Karpas-422 (cell line): ENCODE data around the gene FABP6. TPM values are rescaled to one million over a fixed set of nuclear protein-coding genes. Genes with fewer than 3 reads are reported as not detected.

ENCODE experiments used
- DNase-seq: peaks from one replicate; pipeline ENCODE4 v3.0.0-alpha.2; 2015
- H2AFZ ChIP-seq: fragments of 200-600 bp; sonication (generic); 2 replicates; pipeline ENCODE4 v1.6.1; 2014; ENCODE audit warnings: antibody characterized with exemption, low read length, mixed read lengths
- H3K27ac ChIP-seq: fragments of 200-600 bp; sonication (generic); 2 replicates; pipeline ENCODE4 v1.5.1; 2014; ENCODE audit warnings: mild to moderate bottlenecking, low read length, moderate library complexity
- H3K27me3 ChIP-seq: fragments of 200-600 bp; sonication (generic); 2 replicates; pipeline ENCODE4 v1.6.1; 2014; ENCODE audit warnings: low read length, mixed read lengths
- H3K36me3 ChIP-seq: fragments of 200-600 bp; sonication (generic); 2 replicates; pipeline ENCODE4 v1.6.1; 2014; ENCODE audit warnings: low read length, mixed read lengths; ENCODE audit not compliant: insufficient read depth
- H3K4me1 ChIP-seq: fragments of 200-600 bp; sonication (generic); 2 replicates; pipeline ENCODE4 v1.6.1; 2014; ENCODE audit warnings: mild to moderate bottlenecking, low read length, mixed read lengths
- H3K4me2 ChIP-seq: fragments of 200-600 bp; sonication (generic); 2 replicates; pipeline ENCODE4 v1.6.1; 2014; ENCODE audit warnings: low read length, low read depth, mild to moderate bottlenecking; ENCODE audit not compliant: poor library complexity, severe bottlenecking
- H3K4me3 ChIP-seq: fragments of 200-600 bp; sonication (generic); 2 replicates; pipeline ENCODE4 v1.5.1; 2014; ENCODE audit warnings: mild to moderate bottlenecking, antibody characterized with exemption, low read length, mixed read lengths
- H3K79me2 ChIP-seq: fragments of 200-600 bp; sonication (generic); 2 replicates; pipeline ENCODE4 v1.6.1; 2014; ENCODE audit warnings: mild to moderate bottlenecking, low read length, mixed read lengths
- H3K9ac ChIP-seq: fragments of 200-600 bp; sonication (generic); 2 replicates; pipeline ENCODE4 v1.6.0; 2014; ENCODE audit warnings: low read length
- H3K9me2 ChIP-seq: fragments of 200-600 bp; sonication (generic), shearing (Covaris generic); replicated peaks from 2 replicates; pipeline ENCODE4 v1.6.0; 2014; ENCODE audit warnings: mild to moderate bottlenecking, low read length, moderate library complexity; ENCODE audit not compliant: insufficient read depth
- H3K9me3 ChIP-seq: fragments of 300-700, 200-600 bp; sonication (generic); 2 replicates; pipeline ENCODE4 v1.6.1; 2014; ENCODE audit warnings: low read length, mixed read lengths
- H4K20me1 ChIP-seq: fragments of 200-600 bp; sonication (generic); 2 replicates; pipeline ENCODE4 v1.6.1; 2014; ENCODE audit warnings: mild to moderate bottlenecking, antibody characterized with exemption, low read length, low read depth; ENCODE audit not compliant: insufficient read depth
- total RNA-seq: library from RNA; depleted of rRNA; stranded (reverse); fragments of >200 nt; shearing (Covaris generic); gene quantifications from 2 replicates; pipeline ENCODE4 v1.2.3, GENCODE V29; 2014; ENCODE audit warnings: low replicate concordance; rRNA removed

FABP6 gene
- 0.69 and 0.97 TPM in 2 replicates for total RNA-seq

- Histone ChIP-seq H4K20me1 (no peaks in the 10 kb centered on the region), H3K9me3 (no peaks in the 10 kb centered on the region), H2AFZ (no peak within 1 kb of the TSS), H3K4me2 (no peak within 1 kb of the TSS), H3K36me3 (no peaks in the 10 kb centered on the region), H3K27me3 (no peaks in the 10 kb centered on the region), H3K9ac (no peak within 1 kb of the TSS), H3K4me3 (no peak within 1 kb of the TSS), H3K4me1 (no peaks in the 10 kb centered on the region), H3K79me2 (no peaks in the 10 kb centered on the region), H3K9me2 (no peaks in the 10 kb centered on the region), H3K27ac (no peak within 1 kb of the TSS)
- no peak for DNase-seq
Observed at GRCh38 chr5:160229190-160229742, at the start of gene FABP6. Gene FABP6 (plus strand): TSS chr5:160229506. CDS start chr5:160229558, 52 bp downstream.

GRCh38 chr5:160180931-160181330 is 48.4 kb upstream of the FABP6 start:
- no peak overlapping the region for H3K27ac ChIP-seq
- no peak overlapping the region for H2AFZ ChIP-seq
- H3K36me3 ChIP-seq: no peaks in the 10 kb centered on the region
- H3K9me3 ChIP-seq: no peaks in the 10 kb centered on the region
- H4K20me1 ChIP-seq: no peaks in the 10 kb centered on the region
- H3K4me1 ChIP-seq: no peaks in the 10 kb centered on the region
- no peak overlapping the region for H3K4me2 ChIP-seq
- H3K9ac ChIP-seq: no peak overlapping the region
- DNase-seq: no peak
- no peaks in the 10 kb centered on the region for H3K27me3 ChIP-seq
- H3K9me2 ChIP-seq: no peaks in the 10 kb centered on the region
- H3K79me2 ChIP-seq: no peaks in the 10 kb centered on the region
- no peak overlapping the region for H3K4me3 ChIP-seq

- H4K20me1 ChIP-seq: no peaks in the 10 kb centered on the region
- no peaks in the 10 kb centered on the region for H3K9me2 ChIP-seq
- H3K9me3 ChIP-seq: no peaks in the 10 kb centered on the region
- no peak overlapping the region for H3K9ac ChIP-seq
- H2AFZ ChIP-seq: no peak overlapping the region
- no peaks in the 10 kb centered on the region for H3K79me2 ChIP-seq
- no peaks in the 10 kb centered on the region for H3K4me1 ChIP-seq
- no peak overlapping the region for H3K4me2 ChIP-seq
- H3K36me3 ChIP-seq: no peaks in the 10 kb centered on the region
- H3K27ac ChIP-seq: no peak overlapping the region
- no peak for DNase-seq
- H3K27me3 ChIP-seq: no peaks in the 10 kb centered on the region
- H3K4me3 ChIP-seq: no peak overlapping the region
Observed at GRCh38 chr5:160181965-160182622, 47.2 kb upstream of the FABP6 start.

GRCh38 chr5:160183075-160183474 is 46.2 kb upstream of the FABP6 start:
- no peaks in the 10 kb centered on the region for H3K9me2 ChIP-seq
- H3K36me3 ChIP-seq: no peaks in the 10 kb centered on the region
- no peaks in the 10 kb centered on the region for H3K79me2 ChIP-seq
- no peak overlapping the region for H3K9ac ChIP-seq
- H2AFZ ChIP-seq: no peak overlapping the region
- H3K27ac ChIP-seq: no peak overlapping the region
- H3K4me3 ChIP-seq: no peak overlapping the region
- no peak overlapping the region for H3K4me2 ChIP-seq
- H3K27me3 ChIP-seq: no peaks in the 10 kb centered on the region
- H3K4me1 ChIP-seq: no peaks in the 10 kb centered on the region
- H4K20me1 ChIP-seq: no peaks in the 10 kb centered on the region
- H3K9me3 ChIP-seq: no peaks in the 10 kb centered on the region
- DNase-seq: no peak

- Histone ChIP-seq H3K27me3 (no peaks in the 10 kb centered on the region), H3K36me3 (no peaks in the 10 kb centered on the region), H3K4me3 (no peak overlapping the region), H3K9me2 (no peaks in the 10 kb centered on the region), H3K4me2 (no peak overlapping the region), H3K79me2 (no peaks in the 10 kb centered on the region), H3K27ac (no peak overlapping the region), H4K20me1 (no peaks in the 10 kb centered on the region), H3K9ac (no peak overlapping the region), H3K9me3 (no peaks in the 10 kb centered on the region), H3K4me1 (no peaks in the 10 kb centered on the region), H2AFZ (no peak overlapping the region)
- DNase-seq: no peak
Observed at GRCh38 chr5:160185626-160186360, 43.5 kb upstream of the FABP6 start.

GRCh38 chr5:160186480-160186879 is 42.8 kb upstream of the FABP6 start:
- Histone ChIP-seq H3K9me3 (no peaks in the 10 kb centered on the region), H3K27ac (no peak overlapping the region), H3K27me3 (no peaks in the 10 kb centered on the region), H3K4me3 (no peak overlapping the region), H3K4me1 (no peaks in the 10 kb centered on the region), H3K79me2 (no peaks in the 10 kb centered on the region), H3K9me2 (no peaks in the 10 kb centered on the region), H4K20me1 (no peaks in the 10 kb centered on the region), H2AFZ (no peak overlapping the region), H3K9ac (no peak overlapping the region), H3K4me2 (no peak overlapping the region), H3K36me3 (no peaks in the 10 kb centered on the region)
- DNase-seq: no peak

GRCh38 chr5:160187091-160187490 is 42.2 kb upstream of the FABP6 start:
- Histone ChIP-seq H3K9ac (no peak overlapping the region), H3K27ac (no peak overlapping the region), H3K9me2 (no peaks in the 10 kb centered on the region), H3K4me1 (no peaks in the 10 kb centered on the region), H2AFZ (no peak overlapping the region), H3K4me2 (no peak overlapping the region), H3K27me3 (no peaks in the 10 kb centered on the region), H3K36me3 (no peaks in the 10 kb centered on the region), H3K9me3 (no peaks in the 10 kb centered on the region), H3K79me2 (no peaks in the 10 kb centered on the region), H4K20me1 (no peaks in the 10 kb centered on the region), H3K4me3 (no peak overlapping the region)
- DNase-seq: no peak

GRCh38 chr5:160188141-160189015 is 40.9 kb upstream of the FABP6 start:
- Histone ChIP-seq H3K9ac (no peak overlapping the region), H2AFZ (no peak overlapping the region)

More at GRCh38 chr5:160188141-160189015, 40.9 kb upstream of the FABP6 start:
- Histone ChIP-seq H3K27me3 (no peaks in the 10 kb centered on the region), H3K4me1 (no peaks in the 10 kb centered on the region), H3K9me2 (no peaks in the 10 kb centered on the region), H3K4me2 (no peak overlapping the region), H3K4me3 (no peak overlapping the region), H3K27ac (no peak overlapping the region), H3K79me2 (no peaks in the 10 kb centered on the region), H4K20me1 (no peaks in the 10 kb centered on the region), H3K36me3 (no peaks in the 10 kb centered on the region), H3K9me3 (no peaks in the 10 kb centered on the region)
- DNase-seq: no peak
